Measurements from ENCODE around the gene DMRT3. TPM values are rescaled to one million over a fixed set of nuclear protein-coding genes. Genes with fewer than 3 reads are reported as not detected.
A peak's percentile ranks its signal among the peaks of the same experiment; 100 is the strongest.

DMRT3 gene
- total RNA-seq, 4 donors from 2014 or later = 0.42 TPM; not detected in 3

DNA sequence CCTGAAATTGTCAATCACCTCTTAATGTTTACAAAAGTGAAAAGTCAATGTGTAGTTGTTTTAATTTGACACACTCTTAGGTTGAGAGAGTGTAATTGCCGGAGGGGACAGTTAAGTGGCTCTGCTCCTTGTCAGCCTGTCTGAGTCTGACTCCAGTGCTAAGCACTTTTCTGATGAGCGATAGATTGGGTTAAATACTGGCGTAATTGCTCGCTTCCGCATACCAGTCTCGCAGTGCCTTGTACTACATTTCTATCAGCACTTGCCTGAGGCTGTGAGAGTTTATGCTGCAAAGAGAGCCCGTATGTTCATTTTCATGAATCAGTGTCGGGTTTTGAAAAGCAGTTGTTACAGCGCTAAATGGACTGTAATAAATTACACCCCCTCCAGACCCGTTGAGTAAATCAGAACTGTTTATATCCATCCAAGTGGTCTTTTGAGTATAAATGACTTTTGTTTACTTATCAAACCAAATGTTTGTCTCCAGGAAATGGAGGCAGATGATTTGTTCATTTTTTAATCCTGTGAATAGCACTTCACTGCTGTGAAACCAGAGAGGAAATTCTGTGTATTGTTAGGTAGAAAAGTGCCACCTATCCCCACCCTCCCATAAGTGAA is 41.0 kb upstream of the DMRT3 start:
- no peaks in the 10 kb centered on the region for H3K36me3 ChIP-seq
- H3K4me1 ChIP-seq = peaks cover 10% of the 10 kb centered on the region
- H3K27me3 ChIP-seq = peaks cover 36% of the 10 kb centered on the region
- TF ChIP-seq POLR2A (IDR thresholded peaks at IDR 0.05) = no peak
- TF ChIP-seq EP300 (IDR thresholded peaks at IDR 0.05) = no peak
- TF ChIP-seq POLR2AphosphoS5 (IDR thresholded peaks at IDR 0.05) = no peak
- no peak overlapping the region for H3K27ac ChIP-seq
- 30% methylated on average over 10 of the region's 10 CpGs for WGBS
- no peaks in the 10 kb centered on the region for H3K9me3 ChIP-seq
- peak overlapping the region; percentile 9 for H3K4me3 ChIP-seq
- no peak for DNase-seq (ENCODE audit: low spot score in 2 of 2)

DNA sequence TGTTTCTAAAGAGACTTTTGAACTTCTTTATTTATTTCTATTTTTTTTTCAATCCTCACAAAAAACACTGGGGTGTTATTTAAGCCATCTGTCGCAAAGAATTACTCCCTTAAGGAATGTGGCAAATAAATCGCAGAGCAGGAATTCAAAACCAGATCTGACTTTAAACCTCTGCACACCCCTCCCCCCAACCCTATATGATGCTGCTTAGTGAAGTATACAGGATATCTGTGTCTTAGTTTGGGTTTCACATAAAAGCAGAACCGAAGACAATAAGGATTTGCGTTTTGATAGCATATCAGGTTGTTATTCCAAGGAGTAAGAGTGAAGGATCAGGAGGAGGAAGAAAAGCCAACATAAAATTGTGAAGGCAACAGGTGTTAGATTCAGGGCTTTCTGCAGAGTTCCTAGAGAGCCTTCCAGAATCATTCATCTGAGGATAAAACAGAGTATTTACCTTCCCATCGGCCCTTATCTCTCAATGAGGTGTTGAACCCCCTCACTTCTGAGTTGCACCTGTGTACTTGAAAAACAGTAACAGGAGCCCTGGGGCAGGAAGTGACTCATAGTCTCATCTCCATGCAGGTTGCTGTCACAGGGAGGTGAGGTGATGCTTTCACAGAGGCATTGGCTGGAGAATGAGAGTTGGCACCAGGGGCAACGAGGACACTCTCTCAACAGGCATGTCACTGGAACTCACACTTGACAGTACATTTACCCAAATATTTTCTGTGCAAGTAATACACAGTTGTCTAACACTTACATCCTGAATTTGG is 33.5 kb upstream of the DMRT3 start:
- TF ChIP-seq POLR2AphosphoS5 (IDR thresholded peaks at IDR 0.05) = no peak
- TF ChIP-seq, protein P1, sequence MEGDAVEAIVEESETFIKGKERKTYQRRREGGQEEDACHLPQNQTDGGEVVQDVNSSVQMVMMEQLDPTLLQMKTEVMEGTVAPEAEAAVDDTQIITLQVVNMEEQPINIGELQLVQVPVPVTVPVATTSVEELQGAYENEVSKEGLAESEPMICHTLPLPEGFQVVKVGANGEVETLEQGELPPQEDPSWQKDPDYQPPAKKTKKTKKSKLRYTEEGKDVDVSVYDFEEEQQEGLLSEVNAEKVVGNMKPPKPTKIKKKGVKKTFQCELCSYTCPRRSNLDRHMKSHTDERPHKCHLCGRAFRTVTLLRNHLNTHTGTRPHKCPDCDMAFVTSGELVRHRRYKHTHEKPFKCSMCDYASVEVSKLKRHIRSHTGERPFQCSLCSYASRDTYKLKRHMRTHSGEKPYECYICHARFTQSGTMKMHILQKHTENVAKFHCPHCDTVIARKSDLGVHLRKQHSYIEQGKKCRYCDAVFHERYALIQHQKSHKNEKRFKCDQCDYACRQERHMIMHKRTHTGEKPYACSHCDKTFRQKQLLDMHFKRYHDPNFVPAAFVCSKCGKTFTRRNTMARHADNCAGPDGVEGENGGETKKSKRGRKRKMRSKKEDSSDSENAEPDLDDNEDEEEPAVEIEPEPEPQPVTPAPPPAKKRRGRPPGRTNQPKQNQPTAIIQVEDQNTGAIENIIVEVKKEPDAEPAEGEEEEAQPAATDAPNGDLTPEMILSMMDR (IDR thresholded peaks at IDR 0.05) = no peak
- TF ChIP-seq POLR2A (IDR thresholded peaks at IDR 0.05) = no peak
- no peak for TF ChIP-seq EP300 (IDR thresholded peaks at IDR 0.05)
- Histone ChIP-seq H3K27me3 (peaks cover 43% of the 10 kb centered on the region), H3K27ac (no peak overlapping the region), H3K4me3 (no peak overlapping the region), H3K4me1 (no peaks in the 10 kb centered on the region), H3K36me3 (no peaks in the 10 kb centered on the region), H3K9me3 (no peaks in the 10 kb centered on the region)
- 53% methylated on average over 6 of the region's 6 CpGs for WGBS
- no peak for DNase-seq (ENCODE audit: low spot score in 2 of 2)

- no peak for TF ChIP-seq EP300 (IDR thresholded peaks at IDR 0.05)
- Histone ChIP-seq H3K27ac (no peak overlapping the region), H3K9me3 (no peaks in the 10 kb centered on the region), H3K36me3 (no peaks in the 10 kb centered on the region), H3K4me1 (no peaks in the 10 kb centered on the region), H3K4me3 (no peak overlapping the region), H3K27me3 (peaks cover 47% of the 10 kb centered on the region)
- WGBS = 75% methylated on average over 3 of the region's 3 CpGs
- DNase-seq (ENCODE audit: low spot score in 2 of 2) = no peak
These were observed 28.5 kb upstream of the DMRT3 start for GRCh38 chr9:947985-948384.

GRCh38 chr9:948497-948896 is 28.0 kb upstream of the DMRT3 start:
- Histone ChIP-seq H3K4me1 (no peaks in the 10 kb centered on the region), H3K36me3 (no peaks in the 10 kb centered on the region), H3K27ac (no peak overlapping the region), H3K27me3 (peaks cover 48% of the 10 kb centered on the region), H3K9me3 (no peaks in the 10 kb centered on the region), H3K4me3 (no peak overlapping the region)
- no peak for DNase-seq (ENCODE audit: low spot score in 2 of 2)
- TF ChIP-seq, protein P1 (IDR thresholded peaks at IDR 0.05) = no peak
- TF ChIP-seq POLR2AphosphoS5 (IDR thresholded peaks at IDR 0.05) = no peak
- no peak for TF ChIP-seq POLR2A (IDR thresholded peaks at IDR 0.05)
- WGBS = 92% methylated on average over 7 of the region's 7 CpGs

DNA sequence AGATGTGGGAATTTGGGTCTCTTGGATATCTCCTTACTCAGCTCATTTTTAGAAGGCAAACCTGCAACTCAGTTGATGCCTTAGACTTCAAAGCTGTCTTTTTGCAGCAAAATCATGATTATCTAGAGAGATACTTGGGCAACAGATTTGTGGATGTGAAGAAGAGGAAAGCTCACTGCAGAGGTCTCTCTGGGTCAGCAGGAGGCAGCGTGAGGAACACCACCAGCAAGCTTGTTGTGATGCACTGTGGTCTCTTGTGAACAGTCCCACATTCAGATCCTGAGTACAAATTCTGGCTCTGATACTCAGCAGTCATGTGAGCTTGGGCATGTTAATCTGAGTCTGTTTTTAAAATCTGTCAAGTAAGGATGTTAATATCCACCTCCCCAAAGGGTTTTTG is 26.3 kb upstream of the DMRT3 start:
- Histone ChIP-seq H3K27ac (no peak overlapping the region), H3K27me3 (peaks cover 64% of the 10 kb centered on the region), H3K36me3 (no peaks in the 10 kb centered on the region), H3K9me3 (no peaks in the 10 kb centered on the region), H3K4me1 (no peaks in the 10 kb centered on the region), H3K4me3 (no peak overlapping the region)
- WGBS = 82% methylated on average over 1 of the region's 1 CpG
- DNase-seq (ENCODE audit: low spot score in 2 of 2) = no peak
- TF ChIP-seq, protein P1 (IDR thresholded peaks at IDR 0.05) = no peak
- TF ChIP-seq EP300 (IDR thresholded peaks at IDR 0.05) (no peak), POLR2AphosphoS5 (IDR thresholded peaks at IDR 0.05) (no peak), POLR2A (IDR thresholded peaks at IDR 0.05) (no peak)

- Histone ChIP-seq H3K27ac (no peak overlapping the region), H3K27me3 (peaks cover 72% of the 10 kb centered on the region), H3K4me3 (no peak overlapping the region), H3K4me1 (no peaks in the 10 kb centered on the region), H3K36me3 (no peaks in the 10 kb centered on the region), H3K9me3 (no peaks in the 10 kb centered on the region)
- DNase-seq (ENCODE audit: low spot score in 2 of 2) = no peak
- 61% methylated on average over 4 of the region's 4 CpGs for WGBS
- TF ChIP-seq EP300 (IDR thresholded peaks at IDR 0.05) = no peak
- no peak for TF ChIP-seq POLR2AphosphoS5 (IDR thresholded peaks at IDR 0.05)
- TF ChIP-seq POLR2A (IDR thresholded peaks at IDR 0.05) = no peak
- TF ChIP-seq, protein P1 (IDR thresholded peaks at IDR 0.05) = no peak
These were observed 23.9 kb upstream of the DMRT3 start for GRCh38 chr9:952546-952945.
